Measurements from ENCODE around the gene NUDCD2. TPM values are rescaled to one million over a fixed set of nuclear protein-coding genes. Genes with fewer than 3 reads are reported as not detected.

Gene NUDCD2
- total and polyA plus RNA-seq, 9 of the 15 experiments (the other 6 are each of a cell fraction or from before 2014, with no cell fraction given): 14.6 to 76.9 (median 32.5) TPM

GRCh38 chr5:163437011-163437308 lies 22.9 kb downstream of the NUDCD2 start (continued):
- peak; percentile 10 to 86; a peak in 3 of 4 replicates for TF ChIP-seq MLLT1 (IDR thresholded peaks at IDR 0.05)
- no peak for TF ChIP-seq U2AF1 (optimal IDR thresholded peaks at IDR 0.05; ENCODE audit: low read depth, low read length)
- 0 out of 2 replicates have a peak, but pooled peaks have one; percentile 38 for TF ChIP-seq ZBTB33 (CRISPR knock-in tag; IDR thresholded peaks at IDR 0.05)
- no peak for TF ChIP-seq HIVEP1 (CRISPR knock-in tag; IDR thresholded peaks at IDR 0.05)
- 0 out of 2 replicates have a peak, but pooled peaks have one; percentile 49 for TF ChIP-seq ZNF766 (CRISPR knock-in tag; conservative IDR thresholded peaks at IDR 0.05)
- peak; percentile 65 for TF ChIP-seq NBN (IDR thresholded peaks at IDR 0.05; ENCODE audit: low read depth)
- no peak for TF ChIP-seq HEY1 (CRISPR knock-in tag; IDR thresholded peaks at IDR 0.05; ENCODE audit: borderline replicate concordance)
- no peak for TF ChIP-seq NCOA1 (IDR thresholded peaks at IDR 0.05; ENCODE audit: low read depth)
- peak; percentile 91 for TF ChIP-seq POLR2A (conservative IDR thresholded peaks at IDR 0.05)
- no peak for TF ChIP-seq GABPB2 (CRISPR knock-in tag; conservative IDR thresholded peaks at IDR 0.05)
- no peak for TF ChIP-seq HDAC6 (IDR thresholded peaks at IDR 0.05; ENCODE audit: low read depth, low read length)
- peak; percentile 55 for TF ChIP-seq TAF9B (IDR thresholded peaks at IDR 0.05; ENCODE audit: partially characterized antibody)
- TF ChIP-seq CEBPZ (IDR thresholded peaks at IDR 0.05; ENCODE audit: borderline replicate concordance, low read depth, low read length): no peak
- peak; percentile 32; the same call in 1 of the 2 replicates for TF ChIP-seq ZNF589 (CRISPR knock-in tag; IDR thresholded peaks at IDR 0.05; ENCODE audit: low read depth)
- no peak for TF ChIP-seq FOXM1 (IDR thresholded peaks at IDR 0.05; ENCODE audit: low read depth)
- TF ChIP-seq FOXM1 (CRISPR knock-in tag; IDR thresholded peaks at IDR 0.05; ENCODE audit: low read depth): no peak
- TF ChIP-seq POLR2AphosphoS5 (IDR thresholded peaks at IDR 0.05; ENCODE audit: control insufficient read depth, insufficient read depth, low read depth, low read length): peak; percentile 88
- TF ChIP-seq SUPT5H (IDR thresholded peaks at IDR 0.05): peak; percentile 91
- TF ChIP-seq ELF2 (CRISPR knock-in tag; IDR thresholded peaks at IDR 0.05): no peak
- no peak for TF ChIP-seq NR2C2 (CRISPR knock-in tag; IDR thresholded peaks at IDR 0.05)
- peak; percentile 82 for TF ChIP-seq NR2C2 (tag; IDR thresholded peaks at IDR 0.05)
- no peak for TF ChIP-seq ZBTB34 (CRISPR knock-in tag; IDR thresholded peaks at IDR 0.05)

Measured in K562 (cell line).